GM19395 (cell line): ENCODE data around the gene NNAT.
"Not testable (repeated sequence)": the region's sequence is repeated elsewhere in the genome, so short reads cannot be mapped to it uniquely, and the experiment has no call there.

Source experiments
- ATAC-seq: cut with Tn5 transposase; IDR thresholded peaks from one replicate; pipeline ENCODE4 v1.9.1; 2021; ENCODE audit warnings: mild to moderate bottlenecking, moderate library complexity; ENCODE audit not compliant: unreplicated experiment

NNAT gene

GRCh38 chr20:37521061-37521771, at the start of gene NNAT:
Gene NNAT, plus strand, starts transcription at chr20:37521250. Its CDS starts 82 bp downstream, at chr20:37521332.
- no peak for ATAC-seq

GRCh38 chr20:37471741-37472235, 49.3 kb upstream of the NNAT start:
- ATAC-seq = no peak

- not testable (repeated sequence) for ATAC-seq
Measured at GRCh38 chr20:37472435-37472834, 48.6 kb upstream of the NNAT start.

GRCh38 chr20:37473249-37474000, 47.6 kb upstream of the NNAT start:
- no peak for ATAC-seq

- no peak for ATAC-seq
Measured at GRCh38 chr20:37474386-37474785, 46.7 kb upstream of the NNAT start.

GRCh38 chr20:37475252-37475651, 45.8 kb upstream of the NNAT start:
- no peak for ATAC-seq

- ATAC-seq = no peak
Measured at GRCh38 chr20:37477041-37477440, 44.0 kb upstream of the NNAT start.

GRCh38 chr20:37479266-37479665, 41.8 kb upstream of the NNAT start:
- no peak for ATAC-seq

- ATAC-seq = no peak
Measured at GRCh38 chr20:37479925-37480691, 40.9 kb upstream of the NNAT start.

- no peak for ATAC-seq
Measured at GRCh38 chr20:37480919-37481318, 40.1 kb upstream of the NNAT start.

- ATAC-seq = no peak
Measured at GRCh38 chr20:37481610-37482009, 39.4 kb upstream of the NNAT start.

- ATAC-seq = no peak
Measured at GRCh38 chr20:37484331-37484730, 36.7 kb upstream of the NNAT start.

GRCh38 chr20:37486209-37486608, 34.8 kb upstream of the NNAT start:
- ATAC-seq = not testable (repeated sequence)

- no peak for ATAC-seq
Measured at GRCh38 chr20:37490663-37491350, 30.2 kb upstream of the NNAT start.

GRCh38 chr20:37492096-37492625, 28.9 kb upstream of the NNAT start:
- ATAC-seq = no peak

GRCh38 chr20:37492945-37493344, 28.1 kb upstream of the NNAT start:
- ATAC-seq = no peak

GRCh38 chr20:37494301-37494700, 26.7 kb upstream of the NNAT start:
- ATAC-seq = no peak

- no peak for ATAC-seq
Measured at GRCh38 chr20:37494796-37495195, 26.3 kb upstream of the NNAT start.

- ATAC-seq = no peak
Measured at GRCh38 chr20:37498066-37498665, 22.9 kb upstream of the NNAT start.

GRCh38 chr20:37500311-37500710, 20.7 kb upstream of the NNAT start:
- ATAC-seq = no peak
